Activated B cell treated with CpG ODN at 0.5 μM for 24 hours (primary cell): Measurements from ENCODE around the gene POP5. TPM values are rescaled to one million over a fixed set of nuclear protein-coding genes. Genes with fewer than 3 reads are reported as not detected.

Experiments used
- ATAC-seq: fragments of 200-7000 bp; cut with Tn5 transposase; one replicate; pipeline ENCODE4 v1.10.0; 2021; ENCODE audit warnings: low read depth, mild to moderate bottlenecking, moderate library complexity
- CTCF ChIA-PET: fragments of 350-600 bp; sonication (Branson Sonifier 250); formaldehyde crosslinking; loops from one replicate; lab custom pipeline; 2021; ENCODE audit warnings: antibody characterized with exemption; lab: Charles Lee
- POLR2A ChIA-PET: fragments of 350-600 bp; sonication (Branson Sonifier 250); formaldehyde crosslinking; loops from one replicate; lab custom pipeline; 2021; ENCODE audit warnings: antibody characterized with exemption; lab: Charles Lee
- DNase-seq: peaks from one replicate; pipeline ENCODE4 v3.0.0; 2022
- H3K27ac Mint-ChIP-seq: one replicate; pipeline ENCODE4 v1.8.0; 2020; ENCODE audit warnings: mixed read lengths
- H3K27me3 Mint-ChIP-seq: one replicate; pipeline ENCODE4 v1.8.0; 2021; ENCODE audit warnings: mixed read lengths
- H3K36me3 Mint-ChIP-seq: one replicate; pipeline ENCODE4 v1.8.0; 2021; ENCODE audit warnings: low read depth, mixed read lengths
- H3K4me1 Mint-ChIP-seq: one replicate; pipeline ENCODE4 v1.8.0; 2021; ENCODE audit warnings: mixed read lengths
- H3K4me3 Mint-ChIP-seq: one replicate; pipeline ENCODE4 v1.8.0; 2020; ENCODE audit warnings: mild to moderate bottlenecking, mixed read lengths
- H3K9me3 Mint-ChIP-seq: one replicate; pipeline ENCODE4 v1.8.0; 2020; ENCODE audit warnings: mixed read lengths
- CTCF ChIP-seq: fragments of 200-600 bp; IDR thresholded peaks from one replicate; pipeline ENCODE4 v1.8.0; 2022; ENCODE audit warnings: antibody characterized with exemption, mild to moderate bottlenecking
- intact Hi-C: fragments of 100-400 bp; cut with micrococcal nuclease; formaldehyde crosslinking; loops from one replicate; pipeline ENCODE4 v1.15.1; 2024
- total RNA-seq: library from RNA; stranded (reverse); gene quantifications from 2 replicates; pipeline ENCODE4 v1.2.3, GENCODE V29; 2022

The POP5 gene
- 77.5 and 78.4 TPM in 2 replicates for total RNA-seq

- ChIA-PET CTCF (interaction anchor here (0.6 to 4.9 kb wide), 18 partner anchors 9 to 537 kb away, joined by 3 to 31 read pairs (median 4); partner anchors contain the start of gene MLEC), POLR2A (interaction anchor here (0.6 to 1.8 kb wide), 22 partner anchors 9 to 1686 kb away, joined by 3 to 11 read pairs (median 4); partner anchors contain the start of genes C12orf43, COQ5, P2RX7 and RNF10)
- Mint-ChIP-seq H3K9me3 (no peaks in the 10 kb centered on the region), H3K27ac (peak within 1 kb of the TSS; percentile 86), H3K4me3 (peak within 1 kb of the TSS; percentile 98), H3K36me3 (peaks cover 42% of the 10 kb centered on the region), H3K4me1 (peaks cover 38% of the 10 kb centered on the region), H3K27me3 (peaks cover 10% of the 10 kb centered on the region)
- ATAC-seq (peak; percentile 97), DNase-seq (peak; percentile 84)
- TF ChIP-seq CTCF, result no peak
- intact Hi-C loops, result loop anchor here (1.0 to 10.0 kb wide), 11 partner anchors 46 to 820 kb away; partner anchors contain the start of genes ACADS, DYNLL1, P2RX4 and RNF10
Observed at GRCh38 chr12:120580787-120581723, at the start of gene POP5. POP5 (minus strand) TSS chr12:120581402; CDS start chr12:120581362, 40 bp downstream.

DNA sequence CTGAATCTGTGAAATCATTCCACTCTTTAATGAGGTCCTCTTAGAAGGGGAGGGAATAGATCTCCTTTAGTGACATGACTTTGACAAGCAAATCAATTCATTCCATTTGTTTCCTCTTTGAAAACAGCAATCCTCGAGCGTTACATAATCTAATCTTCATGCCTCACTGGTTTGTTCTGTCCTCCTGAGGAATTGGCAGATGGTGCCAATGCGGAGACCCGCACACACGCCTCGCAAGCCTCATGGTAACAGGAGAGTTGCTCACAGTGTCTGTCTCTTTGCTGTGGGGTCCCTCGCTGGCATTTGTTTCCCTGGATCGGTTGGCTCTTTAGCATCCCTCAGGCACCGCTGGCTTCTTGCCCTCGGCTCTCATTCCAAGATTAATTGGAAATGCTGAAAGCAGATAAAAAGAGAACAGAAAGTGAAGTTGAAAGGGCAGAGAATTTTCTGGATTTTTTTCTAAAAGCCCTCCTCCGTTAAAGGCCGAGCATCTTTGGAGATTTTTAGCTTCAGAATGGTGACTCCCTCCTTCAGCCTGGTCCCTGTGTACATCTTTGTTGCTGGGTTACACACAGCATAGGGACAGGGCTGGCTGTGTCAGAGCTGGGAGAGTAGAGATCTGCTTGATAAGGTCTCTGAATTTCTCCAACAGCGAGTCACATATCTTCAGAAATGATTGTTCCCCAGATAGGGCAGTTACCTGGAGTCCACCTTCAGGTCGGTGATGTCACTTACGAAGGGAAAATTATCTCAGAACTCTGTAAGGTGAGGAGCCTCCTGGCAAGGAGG lies 49.1 kb upstream of the POP5 start:
- Mint-ChIP-seq H3K36me3 (no peaks in the 10 kb centered on the region), H3K9me3 (no peaks in the 10 kb centered on the region), H3K4me1 (no peaks in the 10 kb centered on the region), H3K27me3 (peaks cover 4% of the 10 kb centered on the region), H3K27ac (no peak overlapping the region), H3K4me3 (no peak overlapping the region)
- ChIA-PET POLR2A (no interaction called here), CTCF (no interaction called here)
- TF ChIP-seq CTCF, result no peak
- ATAC-seq, result no peak
- no peak for DNase-seq
- intact Hi-C loops, result no loop called here

GRCh38 chr12:120628919-120629318 lies 47.7 kb upstream of the POP5 start:
- no peaks in the 10 kb centered on the region for H3K4me1 Mint-ChIP-seq
- ChIA-PET CTCF (no interaction called here), POLR2A (no interaction called here)
- intact Hi-C loops, result no loop called here
- H3K27me3 Mint-ChIP-seq, result peaks cover 4% of the 10 kb centered on the region
- TF ChIP-seq CTCF, result no peak
- no peak for DNase-seq
- ATAC-seq, result no peak
- H3K9me3 Mint-ChIP-seq, result no peaks in the 10 kb centered on the region
- no peak overlapping the region for H3K4me3 Mint-ChIP-seq
- no peak overlapping the region for H3K27ac Mint-ChIP-seq
- no peaks in the 10 kb centered on the region for H3K36me3 Mint-ChIP-seq

GRCh38 chr12:120625557-120626419 lies 44.6 kb upstream of the POP5 start:
- Mint-ChIP-seq H3K4me3 (no peak overlapping the region), H3K9me3 (no peaks in the 10 kb centered on the region), H3K4me1 (no peaks in the 10 kb centered on the region), H3K27me3 (peaks cover 4% of the 10 kb centered on the region), H3K27ac (no peak overlapping the region), H3K36me3 (no peaks in the 10 kb centered on the region)
- ATAC-seq (no peak), DNase-seq (no peak)
- POLR2A ChIA-PET, result interaction anchor here (0.6 kb wide), 1 partner anchor 1048 kb away, joined by 5 read pairs; no protein-coding TSS in a partner anchor
- CTCF ChIA-PET, result interaction anchor here (1.3 to 1.8 kb wide), 3 partner anchors 11 to 346 kb away, joined by 3 to 4 read pairs (median 4); no protein-coding TSS in a partner anchor
- intact Hi-C loops, result no loop called here
- TF ChIP-seq CTCF, result no peak
